ENCODE data around the gene TYROBP. TPM values are rescaled to one million over a fixed set of nuclear protein-coding genes. Genes with fewer than 3 reads are reported as not detected.
"Not testable (repeated sequence)": the region's sequence is repeated elsewhere in the genome, so short reads cannot be mapped to it uniquely, and the experiment has no call there.

Gene TYROBP
- total and polyA plus RNA-seq, 2 donors (not counting 1 experiment from before 2014, with no cell fraction given) = not detected

GRCh38 chr19:35913589-35913988 is 5.5 kb upstream of the TYROBP start:
- H4K20me1 ChIP-seq (ENCODE audit: control insufficient read depth, extremely low read depth, insufficient read depth, low read length) = no peaks in the 10 kb centered on the region
- H3K27me3 ChIP-seq (ENCODE audit: control insufficient read depth, insufficient read depth, low read length) = no peaks in the 10 kb centered on the region
- H2AFZ ChIP-seq (ENCODE audit: low read length) = no peak overlapping the region
- peak overlapping the region; percentile 15 for H3K4me2 ChIP-seq (ENCODE audit: extremely low read depth, insufficient read depth, low read length)
- H3K79me2 ChIP-seq (ENCODE audit: control insufficient read depth, insufficient read depth, low read length) = no peaks in the 10 kb centered on the region
- no peaks in the 10 kb centered on the region for H3K9me3 ChIP-seq (ENCODE audit: control insufficient read depth, insufficient read depth, low read depth, low read length)
- H3K4me1 ChIP-seq (ENCODE audit: control insufficient read depth, extremely low read depth, insufficient read depth, low read length) = no peaks in the 10 kb centered on the region
- no peaks in the 10 kb centered on the region for H3K36me3 ChIP-seq (ENCODE audit: control insufficient read depth, insufficient read depth, low read length)
- H3K9ac ChIP-seq (ENCODE audit: insufficient read depth, low read length) = no peak overlapping the region
- no peak overlapping the region for H3K4me3 ChIP-seq (replicated peaks in 1 of 4; ENCODE audit: control extremely low read depth in 1 of 4, insufficient read depth in 1 of 4, low read depth in 3 of 4, low read length in 4 of 4)
- peak in 1 of 2 donors; percentile 60 for DNase-seq (ENCODE audit: low read depth in 2 of 2)
- H3K27ac ChIP-seq (ENCODE audit: insufficient read depth, low read length) = no peak overlapping the region
- TF ChIP-seq, protein P1, sequence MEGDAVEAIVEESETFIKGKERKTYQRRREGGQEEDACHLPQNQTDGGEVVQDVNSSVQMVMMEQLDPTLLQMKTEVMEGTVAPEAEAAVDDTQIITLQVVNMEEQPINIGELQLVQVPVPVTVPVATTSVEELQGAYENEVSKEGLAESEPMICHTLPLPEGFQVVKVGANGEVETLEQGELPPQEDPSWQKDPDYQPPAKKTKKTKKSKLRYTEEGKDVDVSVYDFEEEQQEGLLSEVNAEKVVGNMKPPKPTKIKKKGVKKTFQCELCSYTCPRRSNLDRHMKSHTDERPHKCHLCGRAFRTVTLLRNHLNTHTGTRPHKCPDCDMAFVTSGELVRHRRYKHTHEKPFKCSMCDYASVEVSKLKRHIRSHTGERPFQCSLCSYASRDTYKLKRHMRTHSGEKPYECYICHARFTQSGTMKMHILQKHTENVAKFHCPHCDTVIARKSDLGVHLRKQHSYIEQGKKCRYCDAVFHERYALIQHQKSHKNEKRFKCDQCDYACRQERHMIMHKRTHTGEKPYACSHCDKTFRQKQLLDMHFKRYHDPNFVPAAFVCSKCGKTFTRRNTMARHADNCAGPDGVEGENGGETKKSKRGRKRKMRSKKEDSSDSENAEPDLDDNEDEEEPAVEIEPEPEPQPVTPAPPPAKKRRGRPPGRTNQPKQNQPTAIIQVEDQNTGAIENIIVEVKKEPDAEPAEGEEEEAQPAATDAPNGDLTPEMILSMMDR (conservative IDR thresholded peaks at IDR 0.05 in 1 of 2, IDR thresholded peaks at IDR 0.05 in 1 of 2; ENCODE audit: low read depth in 1 of 2, low read length in 2 of 2) = no peak
- TF ChIP-seq EZH2 (IDR thresholded peaks at IDR 0.05; ENCODE audit: low read length, missing control alignments) = no peak

DNA sequence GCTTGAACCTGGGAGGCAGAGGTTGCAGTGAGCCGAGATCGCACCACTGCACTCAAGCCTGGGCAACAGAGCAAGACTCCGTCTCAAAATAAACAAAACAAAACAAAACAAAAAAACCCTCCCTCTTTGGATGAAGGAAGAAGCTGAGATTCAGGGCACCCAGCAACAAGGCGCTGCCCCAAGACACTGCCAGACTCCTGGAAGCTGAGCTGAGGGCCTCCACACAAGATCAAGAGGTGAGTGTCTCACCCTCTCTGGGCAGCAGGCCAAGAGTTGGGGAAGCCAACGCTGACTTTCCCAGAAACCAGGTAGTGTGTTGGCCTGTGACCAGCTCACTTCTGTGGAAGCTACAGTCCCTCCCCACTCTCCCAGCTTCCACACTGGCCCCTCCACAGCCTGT is 3.7 kb upstream of the TYROBP start:
- no peaks in the 10 kb centered on the region for H3K9me3 ChIP-seq (ENCODE audit: control insufficient read depth, insufficient read depth, low read depth, low read length)
- no peak for TF ChIP-seq EZH2 (IDR thresholded peaks at IDR 0.05; ENCODE audit: low read length, missing control alignments)
- H3K27me3 ChIP-seq (ENCODE audit: control insufficient read depth, insufficient read depth, low read length) = no peaks in the 10 kb centered on the region
- no peaks in the 10 kb centered on the region for H3K36me3 ChIP-seq (ENCODE audit: control insufficient read depth, insufficient read depth, low read length)
- no peak overlapping the region for H3K4me3 ChIP-seq (replicated peaks in 1 of 4; ENCODE audit: control extremely low read depth in 1 of 4, insufficient read depth in 1 of 4, low read depth in 3 of 4, low read length in 4 of 4)
- no peak overlapping the region for H3K4me2 ChIP-seq (ENCODE audit: extremely low read depth, insufficient read depth, low read length)
- H3K27ac ChIP-seq (ENCODE audit: insufficient read depth, low read length) = no peak overlapping the region
- H4K20me1 ChIP-seq (ENCODE audit: control insufficient read depth, extremely low read depth, insufficient read depth, low read length) = no peaks in the 10 kb centered on the region
- H2AFZ ChIP-seq (ENCODE audit: low read length) = no peak overlapping the region
- no peak overlapping the region for H3K9ac ChIP-seq (ENCODE audit: insufficient read depth, low read length)
- H3K4me1 ChIP-seq (ENCODE audit: control insufficient read depth, extremely low read depth, insufficient read depth, low read length) = no peaks in the 10 kb centered on the region
- no peaks in the 10 kb centered on the region for H3K79me2 ChIP-seq (ENCODE audit: control insufficient read depth, insufficient read depth, low read length)
- peak in 1 of 2 donors; percentile 38 for DNase-seq (ENCODE audit: low read depth in 2 of 2)

GRCh38 chr19:35911173-35911572 is 3.1 kb upstream of the TYROBP start:
- Histone ChIP-seq H4K20me1 (ENCODE audit: control insufficient read depth, extremely low read depth, insufficient read depth, low read length) (no peaks in the 10 kb centered on the region), H3K4me1 (ENCODE audit: control insufficient read depth, extremely low read depth, insufficient read depth, low read length) (no peaks in the 10 kb centered on the region), H3K9me3 (ENCODE audit: control insufficient read depth, insufficient read depth, low read depth, low read length) (no peaks in the 10 kb centered on the region), H3K4me3 (replicated peaks in 1 of 4; ENCODE audit: control extremely low read depth in 1 of 4, insufficient read depth in 1 of 4, low read depth in 3 of 4, low read length in 4 of 4) (no peak overlapping the region), H2AFZ (ENCODE audit: low read length) (no peak overlapping the region), H3K27me3 (ENCODE audit: control insufficient read depth, insufficient read depth, low read length) (no peaks in the 10 kb centered on the region), H3K27ac (ENCODE audit: insufficient read depth, low read length) (no peak overlapping the region), H3K4me2 (ENCODE audit: extremely low read depth, insufficient read depth, low read length) (no peak overlapping the region), H3K36me3 (ENCODE audit: control insufficient read depth, insufficient read depth, low read length) (no peaks in the 10 kb centered on the region), H3K79me2 (ENCODE audit: control insufficient read depth, insufficient read depth, low read length) (no peaks in the 10 kb centered on the region), H3K9ac (ENCODE audit: insufficient read depth, low read length) (no peak overlapping the region)
- DNase-seq (ENCODE audit: low read depth in 2 of 2) = no peak
- TF ChIP-seq EZH2 (IDR thresholded peaks at IDR 0.05; ENCODE audit: low read length, missing control alignments) = no peak
- TF ChIP-seq, protein P1 (conservative IDR thresholded peaks at IDR 0.05 in 1 of 2, IDR thresholded peaks at IDR 0.05 in 1 of 2; ENCODE audit: low read depth in 1 of 2, low read length in 2 of 2) = no peak

DNA sequence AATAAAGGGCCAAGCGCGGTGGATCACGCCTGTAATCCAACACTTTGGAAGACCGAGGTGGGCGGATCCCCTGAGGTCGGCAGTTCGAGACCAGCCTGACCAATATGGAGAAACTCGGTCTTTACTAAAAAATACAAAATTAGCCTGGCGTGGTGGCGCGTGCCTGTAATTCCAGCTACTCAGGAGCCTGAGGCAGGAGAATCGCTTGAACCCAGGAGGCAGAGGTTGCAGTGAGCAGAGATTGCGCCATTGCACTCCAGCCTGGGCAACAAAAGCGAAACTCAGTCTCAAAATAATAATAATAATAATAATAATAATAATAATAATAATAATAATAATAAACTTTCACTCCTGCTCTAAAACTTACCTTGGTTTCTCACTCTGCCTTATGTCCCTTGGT is 2.3 kb upstream of the TYROBP start:
- not testable (repeated sequence) for H3K4me2 ChIP-seq (ENCODE audit: extremely low read depth, insufficient read depth, low read length); DNase-seq (ENCODE audit: low read depth in 2 of 2); H3K9ac ChIP-seq (ENCODE audit: insufficient read depth, low read length); H3K36me3 ChIP-seq (ENCODE audit: control insufficient read depth, insufficient read depth, low read length); H3K9me3 ChIP-seq (ENCODE audit: control insufficient read depth, insufficient read depth, low read depth, low read length); H4K20me1 ChIP-seq (ENCODE audit: control insufficient read depth, extremely low read depth, insufficient read depth, low read length); H3K4me3 ChIP-seq (replicated peaks in 1 of 4; ENCODE audit: control extremely low read depth in 1 of 4, insufficient read depth in 1 of 4, low read depth in 3 of 4, low read length in 4 of 4); H3K79me2 ChIP-seq (ENCODE audit: control insufficient read depth, insufficient read depth, low read length); H3K27me3 ChIP-seq (ENCODE audit: control insufficient read depth, insufficient read depth, low read length); H3K27ac ChIP-seq (ENCODE audit: insufficient read depth, low read length); H2AFZ ChIP-seq (ENCODE audit: low read length); H3K4me1 ChIP-seq (ENCODE audit: control insufficient read depth, extremely low read depth, insufficient read depth, low read length)
